Ectodermal cell (in vitro differentiated cells): ENCODE results near the gene PDZRN3. TPM values are rescaled to one million over a fixed set of nuclear protein-coding genes. Genes with fewer than 3 reads are reported as not detected.

Experiments used
- H3K27ac ChIP-seq: 2 replicates; pipeline ENCODE4 v1.7.0; 2013; ENCODE audit warnings: mild to moderate bottlenecking, low read depth, low read length; ENCODE audit not compliant: insufficient read depth, poor library complexity, severe bottlenecking
- H3K27me3 ChIP-seq: 2 replicates; pipeline ENCODE4 v1.7.0; 2013; ENCODE audit warnings: mild to moderate bottlenecking, low read length; ENCODE audit not compliant: insufficient read depth, control insufficient read depth, poor library complexity, severe bottlenecking
- H3K36me3 ChIP-seq: one replicate; pipeline ENCODE4 v1.7.0; 2013; ENCODE audit warnings: low read length; ENCODE audit not compliant: control insufficient read depth, insufficient read depth
- H3K4me1 ChIP-seq: one replicate; pipeline ENCODE4 v1.7.0; 2013; ENCODE audit warnings: low read length; ENCODE audit not compliant: control insufficient read depth, insufficient read depth
- H3K4me3 ChIP-seq: 2 replicates; pipeline ENCODE4 v1.7.0; 2013; ENCODE audit warnings: low read depth, low read length, control low read depth; ENCODE audit not compliant: insufficient read depth
- H3K9me3 ChIP-seq: 2 replicates; pipeline ENCODE4 v1.7.0; 2013; ENCODE audit warnings: mild to moderate bottlenecking, low read length, moderate library complexity; ENCODE audit not compliant: control insufficient read depth
- WGBS, 2 experiments: methylation state at CpG; one replicate each; pipeline ENCODE4 v1.1.7; 2013; ENCODE audit warnings: missing lambda C conversion rate in 2 of 2; 5-methylcytosine and 5-hydroxymethylcytosine counted together
- polyA plus RNA-seq, 4 experiments: library from polyadenylated mRNA; stranded (reverse); fragments of 50-300 nt; gene quantifications; one replicate each; pipeline ENCODE4 v1.2.3, GENCODE V29; 2013

The PDZRN3 gene
- 9.3 TPM for polyA plus RNA-seq (2013, experiment 1 of 4)
- 6.1 TPM for polyA plus RNA-seq (2013, experiment 2 of 4)
- 7.9 TPM for polyA plus RNA-seq (2013, experiment 3 of 4)
- polyA plus RNA-seq (2013, experiment 4 of 4): 6.5 TPM

GRCh38 chr3:73624821-73625665 lies at the start of gene PDZRN3:
PDZRN3 (minus strand) TSS chr3:73624941.
- H3K4me1 ChIP-seq: peaks cover 24% of the 10 kb centered on the region
- H3K27me3 ChIP-seq: peaks cover 37% of the 10 kb centered on the region
- WGBS, 2 experiments: 1% methylated on average over 55 of the region's 55 CpGs
- H3K27ac ChIP-seq: peak within 1 kb of the TSS; percentile 20
- H3K9me3 ChIP-seq: no peaks in the 10 kb centered on the region
- no peaks in the 10 kb centered on the region for H3K36me3 ChIP-seq
- peak within 1 kb of the TSS; percentile 55 for H3K4me3 ChIP-seq

GRCh38 chr3:73674280-73674679 lies 49.5 kb upstream of the PDZRN3 start:
- H3K27ac ChIP-seq: peak overlapping the region; percentile 64

GRCh38 chr3:73669260-73669659 lies 44.5 kb upstream of the PDZRN3 start:
- whole genome bisulfite sequencing, 2 experiments: 84 to 90% methylated on average over 2 to 3 of the region's 3 CpGs
- Histone ChIP-seq H3K9me3 (no peaks in the 10 kb centered on the region), H3K27me3 (no peaks in the 10 kb centered on the region), H3K4me1 (no peaks in the 10 kb centered on the region), H3K36me3 (no peaks in the 10 kb centered on the region), H3K27ac (no peak overlapping the region), H3K4me3 (no peak overlapping the region)

More at GRCh38 chr3:73674280-73674679, 49.5 kb upstream of the PDZRN3 start:
- H3K4me1 ChIP-seq: peaks cover 8% of the 10 kb centered on the region
- H3K9me3 ChIP-seq: no peaks in the 10 kb centered on the region
- no peak overlapping the region for H3K4me3 ChIP-seq
- WGBS, 2 experiments: 14 to 16% methylated on average over 5 of the region's 5 CpGs
- H3K27me3 ChIP-seq: no peaks in the 10 kb centered on the region
- no peaks in the 10 kb centered on the region for H3K36me3 ChIP-seq

- 0% methylated on average over 1 of the region's 1 CpG for WGBS, 2 experiments
- H3K27me3 ChIP-seq: no peaks in the 10 kb centered on the region
- no peak overlapping the region for H3K27ac ChIP-seq
- H3K4me1 ChIP-seq: no peaks in the 10 kb centered on the region
- no peaks in the 10 kb centered on the region for H3K9me3 ChIP-seq
- no peaks in the 10 kb centered on the region for H3K36me3 ChIP-seq
- no peak overlapping the region for H3K4me3 ChIP-seq
These were observed 43.6 kb upstream of the PDZRN3 start for GRCh38 chr3:73668391-73668790.

- H3K9me3 ChIP-seq: no peaks in the 10 kb centered on the region
- 76 to 87% methylated on average over 3 of the region's 3 CpGs for WGBS, 2 experiments
- no peaks in the 10 kb centered on the region for H3K4me1 ChIP-seq
- no peak overlapping the region for H3K4me3 ChIP-seq
- H3K36me3 ChIP-seq: no peaks in the 10 kb centered on the region
- H3K27ac ChIP-seq: no peak overlapping the region
- no peaks in the 10 kb centered on the region for H3K27me3 ChIP-seq
These were observed 43.1 kb upstream of the PDZRN3 start for GRCh38 chr3:73667889-73668288.

- H3K27me3 ChIP-seq: no peaks in the 10 kb centered on the region
- WGBS, 2 experiments: 65 to 74% methylated on average over 2 of the region's 2 CpGs
- H3K4me1 ChIP-seq: no peaks in the 10 kb centered on the region
- no peak overlapping the region for H3K4me3 ChIP-seq
- no peaks in the 10 kb centered on the region for H3K36me3 ChIP-seq
- no peak overlapping the region for H3K27ac ChIP-seq
- H3K9me3 ChIP-seq: no peaks in the 10 kb centered on the region
These were observed 40.5 kb upstream of the PDZRN3 start for GRCh38 chr3:73665286-73665685.

- Histone ChIP-seq H3K4me1 (no peaks in the 10 kb centered on the region), H3K27ac (no peak overlapping the region), H3K36me3 (no peaks in the 10 kb centered on the region), H3K27me3 (no peaks in the 10 kb centered on the region), H3K9me3 (no peaks in the 10 kb centered on the region), H3K4me3 (no peak overlapping the region)
- 83 to 88% methylated on average over 4 of the region's 4 CpGs for WGBS, 2 experiments
These were observed 39.6 kb upstream of the PDZRN3 start for GRCh38 chr3:73664389-73664788.

- 90 to 92% methylated on average over 3 of the region's 3 CpGs for WGBS, 2 experiments
- Histone ChIP-seq H3K4me3 (no peak overlapping the region), H3K4me1 (no peaks in the 10 kb centered on the region)
These were observed 38.8 kb upstream of the PDZRN3 start for GRCh38 chr3:73663495-73663894.

GRCh38 chr3:73661265-73661664 lies 36.5 kb upstream of the PDZRN3 start:
- no peaks in the 10 kb centered on the region for H3K4me1 ChIP-seq
- H3K4me3 ChIP-seq: no peak overlapping the region
- no peaks in the 10 kb centered on the region for H3K36me3 ChIP-seq
- no peaks in the 10 kb centered on the region for H3K9me3 ChIP-seq
- no peaks in the 10 kb centered on the region for H3K27me3 ChIP-seq
- no peak overlapping the region for H3K27ac ChIP-seq

More at GRCh38 chr3:73663495-73663894, 38.8 kb upstream of the PDZRN3 start:
- no peak overlapping the region for H3K27ac ChIP-seq
- H3K36me3 ChIP-seq: no peaks in the 10 kb centered on the region
- H3K27me3 ChIP-seq: no peaks in the 10 kb centered on the region
- H3K9me3 ChIP-seq: no peaks in the 10 kb centered on the region

- H3K36me3 ChIP-seq: no peaks in the 10 kb centered on the region
- 65 to 68% methylated on average over 4 of the region's 4 CpGs for WGBS, 2 experiments
- H3K27ac ChIP-seq: no peak overlapping the region
- no peak overlapping the region for H3K4me3 ChIP-seq
- H3K27me3 ChIP-seq: no peaks in the 10 kb centered on the region
- H3K9me3 ChIP-seq: no peaks in the 10 kb centered on the region
- H3K4me1 ChIP-seq: no peaks in the 10 kb centered on the region
These were observed 33.5 kb upstream of the PDZRN3 start for GRCh38 chr3:73658227-73658626.
